H1 (cell line): ENCODE measurements around the gene UFSP2. TPM values are rescaled to one million over a fixed set of nuclear protein-coding genes. Genes with fewer than 3 reads are reported as not detected.

Experiments used
- CTCF ChIA-PET: fragments of 300-600 bp; sonication (Branson Sonifier 250); formaldehyde crosslinking; loops from one replicate; lab custom pipeline; 2021; ENCODE audit not compliant: partially characterized antibody; lab: Charles Lee
- POLR2A ChIA-PET: fragments of 300-600 bp; sonication (Branson Sonifier 250); formaldehyde crosslinking; loops from one replicate; lab custom pipeline; 2021; ENCODE audit warnings: inconsistent platforms; ENCODE audit not compliant: partially characterized antibody; lab: Charles Lee
- DNase-seq, 2 experiments: peaks; one replicate each; pipeline versions ENCODE4 v3.0.0 to v3.0.0-alpha.2; 2010 to 2022; ENCODE audit warnings: low spot score in 2 of 2, low read depth in 1 of 2, mixed read lengths in 1 of 2
- FAIRE-seq: peaks from 2 replicates; lab custom pipeline; 2011; peaks lifted over from hg19 to GRCh38; lab: Jason Lieb, UNC
- H2AFZ ChIP-seq: 2 replicates; pipeline ENCODE4 v1.8.1; 2012; ENCODE audit warnings: low read length, inconsistent platforms
- H2AK5ac ChIP-seq: 2 replicates; pipeline ENCODE4 v1.6.1; 2013; ENCODE audit warnings: low read depth, low read length
- H2BK120ac ChIP-seq: replicated peaks from 2 replicates; pipeline ENCODE3; 2013; ENCODE audit warnings: low read depth, low read length, inconsistent platforms
- H2BK12ac ChIP-seq: 2 replicates; pipeline ENCODE4 v1.6.1; 2013; ENCODE audit warnings: low read depth, low read length
- H2BK15ac ChIP-seq: 2 replicates; pipeline ENCODE4 v1.6.1; 2013; ENCODE audit warnings: low read length
- H2BK20ac ChIP-seq: 2 replicates; pipeline ENCODE4 v1.6.1; 2013; ENCODE audit warnings: low read length
- H2BK5ac ChIP-seq: 2 replicates; pipeline ENCODE4 v1.6.1; 2013; ENCODE audit warnings: low read depth, low read length
- H3K14ac ChIP-seq: 2 replicates; pipeline ENCODE4 v1.6.1; 2013; ENCODE audit warnings: inconsistent platforms; ENCODE audit not compliant: insufficient read length
- H3K18ac ChIP-seq: 2 replicates; pipeline ENCODE4 v1.6.1; 2013; ENCODE audit warnings: low read length; ENCODE audit errors: extremely low read depth
- H3K23ac ChIP-seq: 2 replicates; pipeline ENCODE4 v1.6.1; 2013; ENCODE audit warnings: inconsistent platforms; ENCODE audit not compliant: insufficient read length
- H3K23me2 ChIP-seq: 2 replicates; pipeline ENCODE4 v1.6.1; 2013; ENCODE audit warnings: low read depth, low read length
- H3K27ac ChIP-seq: 2 replicates; pipeline ENCODE4 v1.6.1; 2011; ENCODE audit warnings: low read depth, low read length, inconsistent platforms
- H3K27me3 ChIP-seq, 4 experiments: replicated peaks in 1 of 4; 1 replicate in 1 of 4; 2 replicates in 3 of 4; pipeline versions ENCODE4 v1.6.1 to v1.8.1; 2011 to 2013; ENCODE audit warnings: low read length in 3 of 4, mild to moderate bottlenecking in 3 of 4, inconsistent platforms in 2 of 4, mixed read lengths in 2 of 4, moderate library complexity in 1 of 4; ENCODE audit not compliant: control insufficient read depth in 3 of 4, insufficient read depth in 3 of 4; ENCODE audit errors: extremely low read depth in 1 of 4
- H3K36me3 ChIP-seq, 4 experiments: 2 replicates each; pipeline versions ENCODE4 v1.6.1 to v1.8.1; 2011 to 2013; ENCODE audit warnings: mild to moderate bottlenecking in 4 of 4, low read length in 3 of 4, moderate library complexity in 2 of 4, control low read depth in 1 of 4, inconsistent platforms in 1 of 4; ENCODE audit not compliant: insufficient read depth in 4 of 4, control insufficient read depth in 2 of 4
- H3K4ac ChIP-seq: replicated peaks from 2 replicates; pipeline ENCODE3; 2013; ENCODE audit warnings: low read length, low read depth, mixed read lengths, inconsistent platforms; ENCODE audit not compliant: insufficient read length
- H3K4me1 ChIP-seq, 4 experiments: replicated peaks in 1 of 4; 1 replicate in 1 of 4; 2 replicates in 3 of 4; pipeline versions ENCODE4 v1.6.1 to v1.8.1; 2011 to 2013; ENCODE audit warnings: low read length in 3 of 4, inconsistent platforms in 2 of 4, mixed read lengths in 1 of 4; ENCODE audit not compliant: insufficient read depth in 4 of 4, control insufficient read depth in 3 of 4
- H3K4me2 ChIP-seq, 2 experiments: 2 replicates each; pipeline versions ENCODE4 v1.6.1 to v1.8.1; 2011 to 2013; ENCODE audit warnings: low read depth in 2 of 2, low read length in 2 of 2, control low read depth in 1 of 2, inconsistent platforms in 1 of 2, mild to moderate bottlenecking in 1 of 2; ENCODE audit not compliant: insufficient read depth in 1 of 2
- H3K4me3 ChIP-seq, 4 experiments: fragments of 200-600, 300-600 bp in 1 of 4; sonication (generic), shearing (Covaris generic), sonication (Bioruptor Twin) in 1 of 4; 2 replicates each; pipeline versions ENCODE4 v1.5.1 to v1.8.1; 2011 to 2016; ENCODE audit warnings: low read length in 4 of 4, low read depth in 3 of 4, control low read depth in 2 of 4, inconsistent platforms in 2 of 4, mild to moderate bottlenecking in 2 of 4, mixed read lengths in 1 of 4, moderate library complexity in 1 of 4; ENCODE audit not compliant: insufficient read depth in 2 of 4; ENCODE audit errors: extremely low read depth in 1 of 4
- H3K56ac ChIP-seq: replicated peaks from 2 replicates; pipeline ENCODE3; 2013; ENCODE audit warnings: low read depth, mild to moderate bottlenecking, mixed read lengths, low read length, inconsistent platforms; ENCODE audit not compliant: insufficient read length
- H3K79me1 ChIP-seq: 2 replicates; pipeline ENCODE4 v1.6.1; 2013; ENCODE audit warnings: low read depth, low read length, control low read depth
- H3K79me2 ChIP-seq, 2 experiments: 2 replicates each; pipeline versions ENCODE4 v1.6.1 to v1.8.1; 2012 to 2013; ENCODE audit warnings: low read length in 2 of 2, mild to moderate bottlenecking in 2 of 2, inconsistent platforms in 1 of 2; ENCODE audit not compliant: insufficient read depth in 2 of 2, control insufficient read depth in 1 of 2
- H3K9ac ChIP-seq, 4 experiments: replicated peaks in 1 of 4; 1 replicate in 1 of 4; 2 replicates in 3 of 4; pipeline versions ENCODE4 v1.6.1 to v1.8.1; 2011 to 2013; ENCODE audit warnings: low read depth in 3 of 4, low read length in 3 of 4, control low read depth in 2 of 4, mild to moderate bottlenecking in 2 of 4, moderate library complexity in 2 of 4, inconsistent platforms in 1 of 4; ENCODE audit errors: extremely low read depth in 1 of 4
- H3K9me3 ChIP-seq, 2 experiments: 2 replicates each; pipeline versions ENCODE4 v1.6.1 to v1.8.1; 2012 to 2013; ENCODE audit warnings: mild to moderate bottlenecking in 2 of 2, moderate library complexity in 2 of 2, control low read depth in 1 of 2, inconsistent platforms in 1 of 2, low read depth in 1 of 2, low read length in 1 of 2, mixed read lengths in 1 of 2; ENCODE audit not compliant: insufficient read depth in 2 of 2
- H4K20me1 ChIP-seq, 2 experiments: replicated peaks in 1 of 2; 2 replicates each; pipeline versions ENCODE3 to v1.8.1; 2011 to 2013; ENCODE audit warnings: inconsistent platforms in 2 of 2, low read length in 2 of 2, mild to moderate bottlenecking in 1 of 2; ENCODE audit not compliant: insufficient read depth in 2 of 2, control insufficient read depth in 1 of 2
- H4K5ac ChIP-seq: 2 replicates; pipeline ENCODE4 v1.6.1; 2013; ENCODE audit warnings: low read length, low read depth, mixed read lengths, inconsistent platforms; ENCODE audit not compliant: insufficient read length
- H4K8ac ChIP-seq: 2 replicates; pipeline ENCODE4 v1.8.0; 2013; ENCODE audit warnings: mild to moderate bottlenecking, moderate library complexity, low read length, inconsistent platforms; ENCODE audit not compliant: insufficient read depth; ENCODE audit errors: extremely low read depth
- H4K91ac ChIP-seq: replicated peaks from 2 replicates; pipeline ENCODE3; 2013; ENCODE audit warnings: low read length, mixed read lengths, inconsistent platforms; ENCODE audit not compliant: insufficient read length
- BCL11A ChIP-seq, 2 experiments: IDR thresholded peaks; one replicate each; pipeline ENCODE4 v1.6.1; 2011; ENCODE audit warnings: low read depth in 2 of 2, low read length in 2 of 2, mild to moderate bottlenecking in 2 of 2
- CBX5 ChIP-seq: fragments of 300-800, 300-1000 bp; sonication (generic); IDR thresholded peaks from 2 replicates; pipeline ENCODE4 v1.7.1; 2016; ENCODE audit warnings: antibody characterized with exemption, low read length, low read depth
- CEBPB ChIP-seq: IDR thresholded peaks from 2 replicates; pipeline ENCODE4 v1.6.1; 2012; ENCODE audit warnings: low read depth, low read length
- CHD1 ChIP-seq: IDR thresholded peaks from 2 replicates; pipeline ENCODE4 v1.6.1; 2012; ENCODE audit warnings: low read depth, low read length, improper control_type of control experiment
- EP300 ChIP-seq, 2 experiments: IDR thresholded peaks; 1 replicate in 1 of 2; 2 replicates in 1 of 2; pipeline ENCODE4 v1.6.1; 2011 to 2012; ENCODE audit warnings: low read depth in 2 of 2, low read length in 2 of 2, mild to moderate bottlenecking in 2 of 2, borderline replicate concordance in 1 of 2, inconsistent platforms in 1 of 2, moderate library complexity in 1 of 2
- GTF2F1 ChIP-seq: IDR thresholded peaks from 2 replicates; pipeline ENCODE4 v1.6.1; 2012; ENCODE audit warnings: low read depth, low read length, improper control_type of control experiment, borderline replicate concordance
- HDAC2 ChIP-seq, 2 experiments: fragments of 300-600 bp in 1 of 2; sonication (generic) in 1 of 2; IDR thresholded peaks; 2 replicates each; pipeline ENCODE4 v1.6.1; 2011 to 2012; ENCODE audit warnings: low read depth in 2 of 2, low read length in 2 of 2, mild to moderate bottlenecking in 2 of 2, moderate library complexity in 2 of 2, borderline replicate concordance in 1 of 2, inconsistent platforms in 1 of 2
- JUND ChIP-seq: IDR thresholded peaks from 2 replicates; pipeline ENCODE4 v1.6.1; 2011; ENCODE audit warnings: mild to moderate bottlenecking, improper control_type of control experiment, low read length
- POU5F1 ChIP-seq: IDR thresholded peaks from 2 replicates; pipeline ENCODE4 v1.6.1; 2011; ENCODE audit warnings: low read depth, mild to moderate bottlenecking, low read length, moderate library complexity
- RAD21 ChIP-seq, 2 experiments: IDR thresholded peaks in 1 of 2; conservative IDR thresholded peaks in 1 of 2; 2 replicates each; pipeline ENCODE4 v1.6.1; 2011; ENCODE audit warnings: low read depth in 2 of 2, low read length in 2 of 2, improper control_type of control experiment in 1 of 2, inconsistent platforms in 1 of 2, mild to moderate bottlenecking in 1 of 2, moderate library complexity in 1 of 2
- SP4 ChIP-seq: IDR thresholded peaks from 2 replicates; pipeline ENCODE4 v1.6.1; 2012; ENCODE audit warnings: low read length, inconsistent platforms
- SUZ12 ChIP-seq: fragments of 200-600 bp; sonication (generic); IDR thresholded peaks from 2 replicates; pipeline ENCODE4 v1.6.1; 2012; ENCODE audit warnings: mild to moderate bottlenecking, inconsistent platforms, low read length, moderate library complexity, mixed read lengths
- TAF1 ChIP-seq: IDR thresholded peaks from 2 replicates; pipeline ENCODE4 v1.6.1; 2011; ENCODE audit warnings: mild to moderate bottlenecking, low read depth, low read length
- TEAD4 ChIP-seq: IDR thresholded peaks from 2 replicates; pipeline ENCODE4 v1.6.1; 2012; ENCODE audit warnings: low read depth, low read length, inconsistent platforms, mixed read lengths
- WGBS, 2 experiments: shearing (Covaris generic) in 1 of 2; methylation state at CpG; one replicate each; pipeline versions ENCODE4 v1.1.6 to v1.1.7; 2013 to 2015; ENCODE audit warnings: low lambda C conversion rate in 2 of 2, mixed read lengths in 2 of 2, inconsistent platforms in 1 of 2, low coverage in 1 of 2, missing lambda C conversion rate in 1 of 2; ENCODE audit not compliant: insufficient replicate concordance in 2 of 2, insufficient coverage in 1 of 2, insufficient read length in 1 of 2; ENCODE audit errors: extremely low coverage in 1 of 2, missing lambda C conversion rate in 1 of 2; 5-methylcytosine and 5-hydroxymethylcytosine counted together
- polyA plus RNA-seq, 7 experiments: library from polyadenylated mRNA; depleted of rRNA in 3 of 7; stranded (reverse) in 5 of 7; unstranded in 2 of 7; fragments of >200 nt in 5 of 7; fragments of 200-250 nt in 2 of 7; gene quantifications; 1 replicate in 5 of 7; 2 replicates in 1 of 7; 4 replicates in 1 of 7; pipeline versions ENCODE4 v1.2.1 to v1.2.3, GENCODE V29; 2011 to 2013; ENCODE audit warnings: missing spikeins in 2 of 7, mixed read lengths in 2 of 7
- total RNA-seq: library from RNA; stranded (reverse); fragmentation: NEBNext Ultra II Directional; extraction: Animal tissue kit (Norgen Biotek cat#: 25700); gene quantifications from 2 replicates; pipeline ENCODE4 v1.2.1, GENCODE V29; 2021

UFSP2 gene
- total and polyA plus RNA-seq, 2 of the 8 experiments (the other 6 are each of a cell fraction or from before 2014, with no cell fraction given): 22.9 to 26.0 TPM

DNA sequence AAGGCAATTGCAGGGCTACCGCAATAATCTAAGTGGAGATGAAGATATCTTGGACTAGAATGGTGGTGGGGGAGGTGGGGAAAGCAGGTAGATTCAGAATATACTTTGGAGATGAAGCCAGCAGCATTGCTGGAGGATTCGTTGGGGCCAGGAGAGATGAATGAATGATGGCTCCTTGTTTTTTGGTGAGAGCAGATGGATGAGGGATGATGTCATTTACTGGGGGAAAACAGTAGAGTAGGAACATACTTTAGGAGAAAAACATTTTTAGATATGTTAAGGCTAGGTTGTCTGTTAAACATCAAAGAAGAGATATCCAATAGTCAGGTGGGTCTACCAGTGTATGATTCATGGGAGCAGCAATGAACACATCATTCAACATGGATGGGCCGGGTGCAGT is 39.9 kb upstream of the UFSP2 start:
- peaks cover 4% of the 10 kb centered on the region for H3K23me2 ChIP-seq
- no peak overlapping the region for H2BK15ac ChIP-seq
- no peak overlapping the region for H2BK20ac ChIP-seq
- no peaks in the 10 kb centered on the region for H3K79me1 ChIP-seq
- no peak overlapping the region for H3K18ac ChIP-seq
- no peak overlapping the region for H3K9ac ChIP-seq
- H4K20me1 ChIP-seq: no peaks in the 10 kb centered on the region
- H4K5ac ChIP-seq: no peak overlapping the region
- 94% methylated on average over 3 of the region's 3 CpGs; no CpG with 5 or more reads in 1 of the 2 experiments for WGBS, 2 experiments
- no peak overlapping the region for H4K8ac ChIP-seq
- no peak overlapping the region for H3K27ac ChIP-seq
- no peak overlapping the region for H2AK5ac ChIP-seq
- H2BK120ac ChIP-seq: no peak overlapping the region
- no peak overlapping the region for H2BK12ac ChIP-seq
- no peak for DNase-seq
- H3K4me3 ChIP-seq: no peak overlapping the region
- H3K14ac ChIP-seq: no peak overlapping the region
- no peaks in the 10 kb centered on the region; a peak in 1 of 7 replicates for H3K27me3 ChIP-seq
- H3K36me3 ChIP-seq: no peaks in the 10 kb centered on the region
- H3K9me3 ChIP-seq: no peaks in the 10 kb centered on the region
- no peak overlapping the region for H3K4ac ChIP-seq
- H4K91ac ChIP-seq: no peak overlapping the region
- H2BK5ac ChIP-seq: no peak overlapping the region
- H3K23ac ChIP-seq: no peak overlapping the region
- ChIA-PET POLR2A (no interaction called here), CTCF (interaction anchor here (1.0 to 1.9 kb wide), 2 partner anchors 173 to 572 kb away, joined by 3 to 6 read pairs; no protein-coding TSS in a partner anchor)
- FAIRE-seq: no peak
- H3K4me1 ChIP-seq: peaks cover 0 to 3% (median 0%) of the 10 kb centered on the region in 4 experiments; a peak in 3 of 7 replicates
- no peak overlapping the region for H3K56ac ChIP-seq
- H2AFZ ChIP-seq: no peak overlapping the region
- no peak overlapping the region for H3K4me2 ChIP-seq
- H3K79me2 ChIP-seq: no peaks in the 10 kb centered on the region
- no peak for TF ChIP-seq JUND
- no peak for TF ChIP-seq SP4
- TF ChIP-seq CHD1: no peak
- TF ChIP-seq BCL11A (IDR thresholded peaks at IDR 0.05; ENCODE audit: low read depth in 2 of 2, low read length in 2 of 2): no peak
- TF ChIP-seq EP300 (IDR thresholded peaks at IDR 0.05; ENCODE audit: borderline replicate concordance in 1 of 2, low read depth in 2 of 2, low read length in 2 of 2): no peak
- TF ChIP-seq CBX5: no peak
- no peak for TF ChIP-seq HDAC2 (IDR thresholded peaks at IDR 0.05; ENCODE audit: borderline replicate concordance in 1 of 2, low read depth in 2 of 2, low read length in 2 of 2)
- TF ChIP-seq TAF1: no peak
- no peak for TF ChIP-seq POU5F1
- TF ChIP-seq CEBPB: no peak
- no peak for TF ChIP-seq GTF2F1
- TF ChIP-seq SUZ12: no peak
- no peak for TF ChIP-seq RAD21 (IDR thresholded peaks at IDR 0.05 in 1 of 2, conservative IDR thresholded peaks at IDR 0.05 in 1 of 2; ENCODE audit: low read depth in 2 of 2, low read length in 2 of 2)
- TF ChIP-seq TEAD4: no peak
